ENCODE measurements around the gene YLPM1.

Gene YLPM1

DNA sequence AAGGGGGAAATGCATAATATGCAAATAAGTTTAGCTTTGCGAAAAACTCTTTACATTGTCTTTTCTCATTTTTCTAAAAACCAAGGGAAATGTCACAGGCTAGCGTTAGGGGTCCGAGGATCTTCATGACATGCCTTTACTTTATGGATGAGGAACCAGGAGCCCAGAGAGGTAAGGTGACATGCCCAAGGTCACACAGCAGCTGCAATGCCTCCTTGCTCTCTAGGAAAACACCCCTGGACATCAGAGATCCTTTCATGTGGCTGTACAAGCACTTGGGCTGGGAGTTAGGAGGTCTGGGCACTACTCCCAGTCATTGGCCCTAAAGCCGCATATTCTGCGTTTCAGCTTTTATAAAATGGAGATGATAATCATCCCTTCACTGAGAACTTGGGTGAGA, 112.1 kb downstream of the YLPM1 start:
- Mint-ChIP-seq H3K4me3 (no peak overlapping the region), H3K4me1 (peaks cover 8% of the 10 kb centered on the region), H3K27me3 (ENCODE audit: low read depth) (no peaks in the 10 kb centered on the region), H3K36me3 (ENCODE audit: low read depth) (no peaks in the 10 kb centered on the region), H3K9me3 (no peaks in the 10 kb centered on the region), H3K27ac (no peak overlapping the region)
- TF ChIP-seq, protein P1, sequence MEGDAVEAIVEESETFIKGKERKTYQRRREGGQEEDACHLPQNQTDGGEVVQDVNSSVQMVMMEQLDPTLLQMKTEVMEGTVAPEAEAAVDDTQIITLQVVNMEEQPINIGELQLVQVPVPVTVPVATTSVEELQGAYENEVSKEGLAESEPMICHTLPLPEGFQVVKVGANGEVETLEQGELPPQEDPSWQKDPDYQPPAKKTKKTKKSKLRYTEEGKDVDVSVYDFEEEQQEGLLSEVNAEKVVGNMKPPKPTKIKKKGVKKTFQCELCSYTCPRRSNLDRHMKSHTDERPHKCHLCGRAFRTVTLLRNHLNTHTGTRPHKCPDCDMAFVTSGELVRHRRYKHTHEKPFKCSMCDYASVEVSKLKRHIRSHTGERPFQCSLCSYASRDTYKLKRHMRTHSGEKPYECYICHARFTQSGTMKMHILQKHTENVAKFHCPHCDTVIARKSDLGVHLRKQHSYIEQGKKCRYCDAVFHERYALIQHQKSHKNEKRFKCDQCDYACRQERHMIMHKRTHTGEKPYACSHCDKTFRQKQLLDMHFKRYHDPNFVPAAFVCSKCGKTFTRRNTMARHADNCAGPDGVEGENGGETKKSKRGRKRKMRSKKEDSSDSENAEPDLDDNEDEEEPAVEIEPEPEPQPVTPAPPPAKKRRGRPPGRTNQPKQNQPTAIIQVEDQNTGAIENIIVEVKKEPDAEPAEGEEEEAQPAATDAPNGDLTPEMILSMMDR (IDR thresholded peaks at IDR 0.05; ENCODE audit: unreplicated experiment in 3 of 3), result no peak

- Mint-ChIP-seq H3K36me3 (ENCODE audit: low read depth) (no peaks in the 10 kb centered on the region), H3K4me1 (peaks cover 13% of the 10 kb centered on the region), H3K27me3 (ENCODE audit: low read depth) (no peaks in the 10 kb centered on the region), H3K27ac (no peak within 1 kb of the TSS), H3K9me3 (no peaks in the 10 kb centered on the region), H3K4me3 (no peak within 1 kb of the TSS)
- TF ChIP-seq, protein P1 (IDR thresholded peaks at IDR 0.05; ENCODE audit: unreplicated experiment in 3 of 3), result no peak
Observed at GRCh38 chr14:74875941-74876913, 113.1 kb downstream of the YLPM1 start, which contains the start of gene PROX2. PROX2 (minus strand) TSS chr14:74876145; CDS start chr14:74863834, 12,311 bp downstream.

- Mint-ChIP-seq H3K4me1 (peaks cover 39% of the 10 kb centered on the region), H3K27me3 (ENCODE audit: low read depth) (no peaks in the 10 kb centered on the region), H3K27ac (peak overlapping the region; percentile 69 to 85 (median 70)), H3K36me3 (ENCODE audit: low read depth) (peaks cover 6% of the 10 kb centered on the region), H3K9me3 (no peaks in the 10 kb centered on the region), H3K4me3 (peak overlapping the region; percentile 61 to 84 (median 74))
- TF ChIP-seq, protein P1 (IDR thresholded peaks at IDR 0.05; ENCODE audit: unreplicated experiment in 3 of 3), result no peak
Observed at GRCh38 chr14:74879427-74880182, 116.5 kb downstream of the YLPM1 start.

DNA sequence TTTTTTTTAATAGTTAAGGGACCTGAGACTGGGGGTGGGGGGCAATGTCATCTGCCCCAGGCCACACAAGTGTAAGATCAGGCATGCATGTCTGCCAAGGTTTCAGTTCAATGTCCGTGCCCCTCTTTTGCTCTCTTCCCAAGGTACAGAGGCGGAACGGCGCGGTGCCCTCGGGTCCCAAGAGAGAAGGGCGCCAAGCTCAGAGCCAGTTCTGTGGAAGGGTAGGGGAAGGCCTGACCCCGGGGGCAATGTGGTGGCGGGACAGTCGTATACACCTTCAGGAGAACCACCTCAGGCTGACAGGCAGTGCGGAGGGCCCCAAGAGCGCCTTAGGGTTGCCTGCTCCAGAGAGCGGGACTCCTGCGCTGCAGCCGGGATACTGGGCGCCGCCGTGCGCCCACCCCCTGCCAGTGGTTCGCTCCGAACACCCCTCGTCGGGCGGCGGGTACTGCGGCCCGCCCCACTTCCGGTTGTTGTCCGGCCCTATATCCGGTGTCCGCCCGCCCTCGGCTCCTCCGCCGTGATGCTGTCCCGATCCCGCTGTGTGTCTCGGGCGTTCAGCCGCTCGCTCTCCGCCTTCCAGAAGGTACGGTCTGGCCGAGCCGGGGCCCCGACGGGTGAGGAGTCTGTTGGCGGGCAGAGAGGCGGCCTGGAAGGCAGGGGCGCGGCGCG, 118.5 kb downstream of the YLPM1 start, which contains the start of gene DLST:
Gene DLST (plus strand): TSS at position 486 of the 672 bp plus-strand sequence. CDS start 38 bp downstream, at position 524.
- H3K4me3 Mint-ChIP-seq, result peak within 1 kb of the TSS; percentile 95 to 100 (median 100)
- peaks cover 49% of the 10 kb centered on the region for H3K4me1 Mint-ChIP-seq
- TF ChIP-seq, protein P1 (IDR thresholded peaks at IDR 0.05; ENCODE audit: unreplicated experiment in 3 of 3), result no peak
- peak within 1 kb of the TSS; percentile 85 to 97 (median 97) for H3K27ac Mint-ChIP-seq
- H3K36me3 Mint-ChIP-seq (ENCODE audit: low read depth), result peaks cover 9% of the 10 kb centered on the region
- H3K9me3 Mint-ChIP-seq, result no peaks in the 10 kb centered on the region
- H3K27me3 Mint-ChIP-seq (ENCODE audit: low read depth), result no peaks in the 10 kb centered on the region

- peaks cover 9% of the 10 kb centered on the region for H3K36me3 Mint-ChIP-seq (ENCODE audit: low read depth)
- TF ChIP-seq, protein P1 (IDR thresholded peaks at IDR 0.05; ENCODE audit: unreplicated experiment in 3 of 3), result no peak
- peak overlapping the region; percentile 85 to 97 (median 97) for H3K27ac Mint-ChIP-seq
- H3K9me3 Mint-ChIP-seq, result no peaks in the 10 kb centered on the region
- H3K4me1 Mint-ChIP-seq, result peaks cover 49% of the 10 kb centered on the region
- H3K4me3 Mint-ChIP-seq, result peak overlapping the region; percentile 95 to 100 (median 100)
- H3K27me3 Mint-ChIP-seq (ENCODE audit: low read depth), result no peaks in the 10 kb centered on the region
Observed at GRCh38 chr14:74882103-74882920, 119.2 kb downstream of the YLPM1 start.
